Stimulated activated CD8-positive, alpha-beta memory T cell treated with anti-CD3 and anti-CD28 coated beads, Interleukin-4, amount 100 ng/mL, for 48 hours (primary cell): Measurements from ENCODE around the gene KDM4C.

Experiments used
- DNase-seq: peaks from one replicate; pipeline ENCODE4 v3.0.0-alpha.2; 2020

Gene KDM4C

GRCh38 chr9:6870650-6871477, 113.1 kb downstream of the KDM4C start:
- DNase-seq, result no peak

GRCh38 chr9:6873857-6874256, 116.1 kb downstream of the KDM4C start:
- DNase-seq, result peak; percentile 30

GRCh38 chr9:6876195-6876894, 118.6 kb downstream of the KDM4C start:
- DNase-seq, result no peak

DNA sequence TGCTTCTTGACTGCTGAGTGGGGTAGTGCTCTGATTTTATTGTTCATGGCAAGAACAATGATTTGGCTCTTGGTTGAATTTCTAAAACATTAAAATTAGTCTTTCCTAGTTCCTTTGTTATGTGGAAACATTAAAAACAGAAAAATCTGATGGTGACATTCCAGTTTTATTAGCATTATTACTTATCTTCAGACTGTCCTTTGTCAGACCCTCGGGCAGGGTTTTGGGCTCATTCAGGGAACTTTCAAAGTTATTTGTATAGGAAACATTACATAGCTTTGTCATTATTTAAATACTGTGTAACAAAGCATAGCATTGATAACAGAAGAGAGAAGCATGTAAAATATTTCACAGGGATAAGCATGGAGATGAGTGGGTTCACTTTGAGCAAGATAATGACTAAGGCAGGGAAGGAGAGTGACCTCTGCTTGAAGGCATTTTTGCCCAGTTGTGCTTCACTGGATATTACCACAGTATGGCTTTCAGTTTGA, 119.9 kb downstream of the KDM4C start:
- DNase-seq, result no peak

- no peak for DNase-seq
Observed at GRCh38 chr9:6880626-6881025, 122.9 kb downstream of the KDM4C start.

GRCh38 chr9:6884101-6884500, 126.3 kb downstream of the KDM4C start:
- no peak for DNase-seq

DNA sequence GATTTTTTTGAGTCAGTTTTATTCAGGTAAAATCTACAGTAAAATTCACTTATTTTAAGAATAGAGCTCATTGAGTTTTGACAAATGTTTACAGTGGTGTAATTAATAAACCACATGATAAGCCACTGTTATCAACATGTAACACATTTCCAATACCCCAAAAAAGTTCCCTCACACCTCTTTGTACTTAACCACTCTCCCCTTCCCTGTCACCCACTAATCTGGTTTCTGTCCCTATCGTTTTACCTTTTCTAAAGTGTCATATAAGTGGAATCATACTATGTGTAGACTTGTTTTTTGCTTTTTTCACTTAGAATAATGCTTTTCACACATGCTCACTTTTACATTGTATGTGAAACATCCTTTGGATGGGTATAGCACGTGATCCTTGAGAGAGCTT, 127.2 kb downstream of the KDM4C start:
- no peak for DNase-seq

- no peak for DNase-seq
Observed at GRCh38 chr9:6887051-6887450, 129.3 kb downstream of the KDM4C start.

- DNase-seq, result no peak
Observed at GRCh38 chr9:6889868-6890267, 132.1 kb downstream of the KDM4C start.

DNA sequence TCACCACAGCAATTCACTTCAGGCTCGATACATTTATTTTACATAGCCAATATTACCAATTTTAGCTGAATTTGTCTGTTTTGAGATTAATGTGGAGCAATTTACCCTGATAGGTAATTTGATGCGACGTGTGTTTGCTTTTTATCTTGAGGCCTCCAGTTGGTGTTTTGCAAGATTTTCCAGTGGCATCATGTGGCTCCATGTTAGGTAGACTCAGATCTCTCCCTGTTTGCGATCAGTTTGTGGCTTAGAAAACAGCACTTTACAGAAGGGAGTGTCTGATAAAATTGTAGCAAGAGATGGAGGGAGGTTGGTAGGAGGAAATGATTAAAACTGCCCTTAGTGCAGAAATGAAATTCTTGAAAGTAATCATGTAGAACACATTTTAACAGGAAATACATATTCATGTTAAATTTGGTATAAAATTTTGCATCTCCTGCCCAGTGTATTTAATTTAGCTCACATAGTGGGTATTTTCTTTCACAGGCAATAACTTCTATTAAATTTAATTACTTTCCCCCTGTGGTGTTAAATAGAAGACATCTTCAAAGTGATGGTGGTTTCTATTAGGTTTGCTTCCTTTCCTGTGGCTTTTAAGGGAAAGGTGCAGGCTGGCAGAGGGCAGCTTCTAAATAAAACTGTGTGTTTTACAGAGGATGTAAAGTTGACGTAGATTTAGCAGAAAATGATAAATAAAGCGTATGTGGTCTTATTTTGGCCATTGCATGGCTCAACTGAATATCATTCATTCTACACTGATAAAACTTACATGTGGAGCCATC, 135.8 kb downstream of the KDM4C start:
- DNase-seq, result no peak

DNA sequence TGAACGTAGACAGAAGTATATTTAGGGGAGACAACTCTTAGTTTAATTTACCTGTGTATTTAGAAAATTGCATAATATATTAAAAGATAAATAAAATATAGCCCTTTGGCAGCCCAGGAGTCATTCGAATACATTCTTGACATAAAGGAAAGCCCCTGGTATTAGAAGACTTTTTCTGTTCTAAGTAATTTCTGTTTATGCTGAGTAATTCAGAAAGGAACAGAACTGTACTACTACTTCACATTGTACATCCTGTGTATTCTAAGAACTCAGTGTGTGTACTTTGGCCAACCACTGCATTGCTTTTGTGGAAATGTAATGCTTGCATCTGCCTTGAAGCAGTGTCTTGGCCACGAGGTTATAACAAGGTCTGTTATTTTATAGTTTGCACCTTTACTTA, 136.4 kb downstream of the KDM4C start:
- no peak for DNase-seq

DNA sequence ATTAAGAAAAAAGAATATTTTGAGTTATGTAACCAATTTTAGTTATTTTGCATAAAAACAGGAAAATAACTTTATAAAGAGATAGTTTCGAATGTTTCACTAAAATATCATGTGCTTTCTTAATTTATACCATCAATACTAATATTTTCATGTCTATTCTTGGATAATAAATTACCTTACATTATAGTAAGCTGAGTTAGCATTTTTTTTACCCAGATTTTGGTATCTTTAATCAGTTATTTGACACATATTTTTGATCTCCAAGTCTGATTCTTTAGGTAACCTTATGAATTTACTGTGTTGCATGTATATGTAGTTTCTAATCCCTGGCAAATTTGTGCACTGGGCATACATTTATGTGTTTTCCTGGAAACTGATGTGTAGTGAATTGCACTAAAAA, 138.0 kb downstream of the KDM4C start:
- no peak for DNase-seq

GRCh38 chr9:6896562-6896961, 138.8 kb downstream of the KDM4C start:
- no peak for DNase-seq

DNA sequence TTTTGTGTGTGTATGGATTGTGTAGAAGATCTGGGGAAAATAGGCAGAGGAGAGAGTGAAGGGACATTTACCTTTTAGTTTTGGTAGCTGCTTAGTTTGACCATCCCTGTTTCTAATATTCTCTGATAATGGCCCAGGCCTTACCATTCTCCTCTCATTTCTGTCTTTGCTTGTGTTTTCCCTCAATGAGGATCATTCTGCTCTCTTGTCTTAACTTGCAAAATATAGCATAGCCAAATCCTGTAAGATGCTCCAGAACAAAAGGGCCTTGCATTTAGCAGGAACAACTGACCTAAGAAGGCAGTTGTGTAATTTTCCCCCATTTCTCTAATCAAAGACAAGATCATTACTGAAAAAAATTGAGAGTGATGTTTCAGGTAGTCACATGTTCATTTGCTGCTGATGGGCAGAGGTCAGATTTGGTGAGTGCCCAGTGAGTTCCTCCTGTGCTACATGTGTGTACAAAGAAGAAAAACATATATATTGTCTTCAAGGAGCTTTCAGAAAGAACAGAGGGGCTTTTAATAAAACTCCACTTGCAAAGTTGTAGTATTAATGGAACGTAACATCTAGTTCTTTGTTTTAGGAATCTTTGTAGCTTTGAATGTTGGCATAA, 139.5 kb downstream of the KDM4C start:
- DNase-seq, result no peak

DNA sequence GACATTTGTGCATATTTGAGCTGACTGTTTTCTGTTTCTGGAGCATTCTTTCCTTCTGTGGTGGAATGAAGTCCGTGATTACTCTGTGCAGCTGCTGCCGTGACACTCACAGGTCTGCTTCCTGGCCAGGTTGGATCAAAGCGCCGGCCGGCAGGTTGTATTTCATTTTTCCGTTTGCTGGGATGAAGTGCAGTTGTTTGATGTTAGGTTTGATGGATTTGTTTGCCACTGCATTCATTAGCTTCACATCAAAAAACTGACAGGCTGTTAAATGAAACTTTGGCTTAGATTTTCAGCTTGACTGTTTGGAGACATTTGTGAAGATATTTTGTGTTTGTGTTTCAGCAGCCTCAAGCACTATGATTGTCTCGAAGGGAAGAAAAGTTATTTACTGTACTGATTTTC, 140.1 kb downstream of the KDM4C start:
- no peak for DNase-seq

GRCh38 chr9:6899274-6899673, 141.5 kb downstream of the KDM4C start:
- no peak for DNase-seq

DNA sequence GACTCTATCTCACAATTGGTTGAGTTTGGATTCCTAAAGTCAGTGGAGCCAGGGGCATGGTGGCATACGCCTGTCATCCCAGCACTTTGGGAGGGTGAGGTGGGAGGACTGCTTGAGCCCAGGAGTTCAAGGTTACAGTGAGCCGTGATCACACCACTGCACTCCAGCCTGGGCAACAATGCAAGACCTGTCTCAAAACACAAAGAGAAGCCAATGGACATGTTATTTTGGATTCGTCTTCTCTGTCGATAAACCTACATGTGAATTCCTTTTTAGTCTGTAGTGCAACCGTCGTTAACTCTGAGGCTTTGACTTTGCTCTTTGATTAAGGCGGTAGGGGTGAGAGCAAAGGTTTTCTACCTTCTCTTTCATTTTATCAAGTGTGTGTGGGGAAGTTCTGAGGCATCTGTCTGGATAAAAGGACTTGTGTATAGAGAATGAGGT, 142.7 kb downstream of the KDM4C start:
- DNase-seq, result no peak

DNA sequence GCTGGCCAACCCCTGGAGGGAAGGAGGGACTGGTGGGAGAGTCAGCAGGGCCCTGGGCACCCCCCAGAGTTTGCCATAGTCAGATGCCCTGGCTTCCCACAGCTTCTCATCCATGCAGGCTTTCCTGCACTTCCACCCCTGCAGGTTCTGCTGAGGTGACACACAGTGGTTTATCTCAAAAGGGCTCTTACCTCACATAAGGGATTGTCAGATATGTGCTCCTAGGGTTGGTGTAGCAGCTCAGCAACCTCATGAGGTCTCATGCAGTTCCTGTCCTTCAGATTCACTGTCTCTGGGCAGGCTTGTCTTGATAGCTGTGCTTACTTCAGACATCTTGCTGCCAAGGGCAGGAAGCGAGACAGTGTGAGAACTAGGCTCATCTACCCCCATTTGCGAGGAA, 143.4 kb downstream of the KDM4C start:
- no peak for DNase-seq

DNA sequence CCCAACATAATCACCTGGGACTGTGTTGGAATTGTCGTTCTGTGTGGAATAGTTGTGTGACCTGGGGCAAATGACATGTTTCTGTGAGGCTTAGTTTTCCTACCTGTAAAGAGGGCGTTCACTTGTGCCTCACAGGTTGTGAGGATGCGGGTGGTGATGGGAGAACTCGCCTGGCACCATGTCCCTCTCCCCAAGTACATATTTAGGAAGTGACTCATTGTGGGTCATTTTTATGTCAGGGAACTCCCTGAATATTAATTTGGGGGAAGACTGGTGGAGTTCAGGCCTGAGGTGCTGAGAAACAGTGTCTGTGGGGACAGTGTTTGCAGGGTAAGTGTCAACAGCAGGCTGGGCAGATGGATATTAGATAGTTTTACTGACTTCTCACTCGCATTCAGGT, 144.7 kb downstream of the KDM4C start:
- no peak for DNase-seq

DNA sequence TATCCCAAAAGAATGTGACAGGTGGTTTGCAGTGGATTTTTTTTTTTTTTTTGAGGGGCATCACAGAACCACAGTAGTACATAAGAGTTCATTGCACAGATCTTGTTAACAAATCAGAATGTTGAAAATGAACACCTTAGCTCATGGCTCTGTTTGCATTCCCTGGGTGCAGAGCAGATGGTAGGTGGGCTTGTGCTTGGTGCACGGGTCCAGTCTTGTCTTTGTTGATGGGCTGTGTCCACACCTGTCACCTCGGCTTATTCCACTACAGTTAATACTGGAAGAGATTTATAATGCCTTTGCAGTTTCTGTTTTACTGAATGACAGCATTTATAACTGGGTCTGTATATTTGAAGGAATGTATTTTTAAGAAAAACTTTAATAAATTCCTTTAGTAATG, 146.6 kb downstream of the KDM4C start:
- DNase-seq, result no peak

DNA sequence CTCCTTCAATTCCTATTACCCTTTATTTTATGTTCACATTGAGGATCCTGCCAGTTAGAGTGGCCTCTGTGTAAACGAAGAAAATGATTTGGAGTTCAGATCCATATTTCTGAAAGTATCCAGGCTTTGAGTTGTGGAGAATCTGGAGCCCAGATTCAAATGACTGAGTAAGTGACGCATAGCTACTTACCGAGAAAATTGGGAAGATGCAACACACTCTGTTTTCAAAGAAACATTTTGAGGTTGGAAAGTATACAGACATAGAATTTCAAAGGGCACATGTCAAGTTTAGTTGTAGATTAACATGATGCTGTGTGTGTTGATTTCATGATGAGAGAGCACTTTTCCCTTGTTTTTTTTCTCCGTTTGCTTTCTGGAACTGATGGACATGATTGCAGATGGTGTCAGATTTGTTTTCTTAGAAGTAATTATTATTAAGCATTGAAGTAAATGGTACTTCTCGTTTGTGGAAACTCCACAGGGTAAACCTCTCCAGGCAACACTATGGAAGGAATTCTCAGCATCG, 148.1 kb downstream of the KDM4C start:
- no peak for DNase-seq

DNA sequence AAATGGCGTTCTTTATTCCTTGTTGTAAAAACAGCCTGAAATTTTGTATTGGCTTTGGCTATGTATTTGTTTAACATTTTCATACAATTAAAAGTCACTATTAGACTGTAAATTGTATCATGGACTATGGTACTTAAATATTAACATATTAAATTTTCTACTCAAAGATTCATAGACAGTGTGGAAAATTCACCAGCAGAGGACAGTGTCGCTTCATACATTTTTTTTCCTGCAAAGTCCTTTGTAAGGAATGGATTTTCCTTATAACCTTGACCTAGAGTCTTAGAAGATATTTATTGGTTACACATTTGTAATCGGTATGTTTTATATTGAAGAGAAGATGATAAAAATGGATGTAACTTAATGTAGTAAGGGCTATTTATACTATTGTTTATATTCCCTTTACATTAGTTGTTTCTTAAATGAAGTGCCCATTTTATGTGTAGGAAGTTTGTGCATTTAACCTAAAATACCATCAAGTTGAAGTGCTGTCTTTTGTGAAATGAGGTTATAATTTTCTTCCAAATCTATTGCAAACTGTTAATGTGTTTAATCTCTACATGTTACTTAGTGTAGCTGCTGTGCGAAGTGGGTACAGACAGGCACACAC, 150.1 kb downstream of the KDM4C start:
- no peak for DNase-seq
